GM12892 (cell line): Measurements from ENCODE around the gene LHFPL2.
"Not testable (repeated sequence)": the region's sequence is repeated elsewhere in the genome, so short reads cannot be mapped to it uniquely, and the experiment has no call there.

Experiments used
- POLR2A ChIP-seq: IDR thresholded peaks from 2 replicates; pipeline ENCODE4 v1.6.1; 2011; ENCODE audit warnings: low read depth, low read length, control low read depth
- TAF1 ChIP-seq: IDR thresholded peaks from 2 replicates; pipeline ENCODE4 v1.6.1; 2011; ENCODE audit warnings: low read depth, mild to moderate bottlenecking, control low read depth, low read length, borderline replicate concordance

GRCh38 chr5:78673827-78674226 is 25.3 kb upstream of the LHFPL2 start:
- TF ChIP-seq POLR2A, TAF1: not testable (repeated sequence)
